Esophagus muscularis mucosa (tissue), 3 donors: ENCODE measurements around the gene FPR2.

Source experiments
- POLR2A ChIP-seq: fragments of 450-650 bp; IDR thresholded peaks from one replicate; pipeline ENCODE4 v1.6.1; 2017; ENCODE audit warnings: antibody characterized with exemption, moderate library complexity, mild to moderate bottlenecking, low read depth
- TF ChIP-seq, protein P1 (sequence below), 3 experiments: fragments of 200-600 bp in 2 of 3; fragments of 450-650 bp in 1 of 3; sonication (generic) in 2 of 3; IDR thresholded peaks; one replicate each; pipeline ENCODE4 v1.5.1; 2017 to 2019; ENCODE audit warnings: antibody characterized with exemption in 3 of 3, mild to moderate bottlenecking in 2 of 3, moderate library complexity in 1 of 3

DNA sequence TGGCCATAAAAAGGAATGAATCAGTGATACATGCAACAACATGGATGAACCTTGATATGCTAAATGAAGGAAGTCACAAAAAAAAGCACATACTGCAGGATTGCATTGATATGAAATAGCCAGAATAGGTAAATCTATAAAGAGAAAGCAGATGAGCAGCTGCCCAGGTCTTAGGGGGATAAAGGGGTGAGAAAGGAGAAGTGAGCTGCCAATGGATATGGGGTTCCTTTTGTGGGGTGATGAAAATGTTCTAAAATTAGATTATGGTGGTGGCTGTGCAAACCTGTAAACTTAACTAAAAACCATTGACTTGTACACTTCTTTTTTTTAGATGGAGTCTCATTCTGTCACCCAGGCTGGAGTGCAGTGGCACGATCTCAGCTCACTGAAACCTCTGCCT is 49.3 kb upstream of the FPR2 start:
- TF ChIP-seq, protein P1, sequence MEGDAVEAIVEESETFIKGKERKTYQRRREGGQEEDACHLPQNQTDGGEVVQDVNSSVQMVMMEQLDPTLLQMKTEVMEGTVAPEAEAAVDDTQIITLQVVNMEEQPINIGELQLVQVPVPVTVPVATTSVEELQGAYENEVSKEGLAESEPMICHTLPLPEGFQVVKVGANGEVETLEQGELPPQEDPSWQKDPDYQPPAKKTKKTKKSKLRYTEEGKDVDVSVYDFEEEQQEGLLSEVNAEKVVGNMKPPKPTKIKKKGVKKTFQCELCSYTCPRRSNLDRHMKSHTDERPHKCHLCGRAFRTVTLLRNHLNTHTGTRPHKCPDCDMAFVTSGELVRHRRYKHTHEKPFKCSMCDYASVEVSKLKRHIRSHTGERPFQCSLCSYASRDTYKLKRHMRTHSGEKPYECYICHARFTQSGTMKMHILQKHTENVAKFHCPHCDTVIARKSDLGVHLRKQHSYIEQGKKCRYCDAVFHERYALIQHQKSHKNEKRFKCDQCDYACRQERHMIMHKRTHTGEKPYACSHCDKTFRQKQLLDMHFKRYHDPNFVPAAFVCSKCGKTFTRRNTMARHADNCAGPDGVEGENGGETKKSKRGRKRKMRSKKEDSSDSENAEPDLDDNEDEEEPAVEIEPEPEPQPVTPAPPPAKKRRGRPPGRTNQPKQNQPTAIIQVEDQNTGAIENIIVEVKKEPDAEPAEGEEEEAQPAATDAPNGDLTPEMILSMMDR (IDR thresholded peaks at IDR 0.05): no peak
- no peak for TF ChIP-seq POLR2A
